ENCODE measurements around the gene SMLR1. TPM values are rescaled to one million over a fixed set of nuclear protein-coding genes. Genes with fewer than 3 reads are reported as not detected.
"Not testable (repeated sequence)": the region's sequence is repeated elsewhere in the genome, so short reads cannot be mapped to it uniquely, and the experiment has no call there.

SMLR1 gene
- total RNA-seq, 1 experiment from 2014 or later, result 0.08 TPM

DNA sequence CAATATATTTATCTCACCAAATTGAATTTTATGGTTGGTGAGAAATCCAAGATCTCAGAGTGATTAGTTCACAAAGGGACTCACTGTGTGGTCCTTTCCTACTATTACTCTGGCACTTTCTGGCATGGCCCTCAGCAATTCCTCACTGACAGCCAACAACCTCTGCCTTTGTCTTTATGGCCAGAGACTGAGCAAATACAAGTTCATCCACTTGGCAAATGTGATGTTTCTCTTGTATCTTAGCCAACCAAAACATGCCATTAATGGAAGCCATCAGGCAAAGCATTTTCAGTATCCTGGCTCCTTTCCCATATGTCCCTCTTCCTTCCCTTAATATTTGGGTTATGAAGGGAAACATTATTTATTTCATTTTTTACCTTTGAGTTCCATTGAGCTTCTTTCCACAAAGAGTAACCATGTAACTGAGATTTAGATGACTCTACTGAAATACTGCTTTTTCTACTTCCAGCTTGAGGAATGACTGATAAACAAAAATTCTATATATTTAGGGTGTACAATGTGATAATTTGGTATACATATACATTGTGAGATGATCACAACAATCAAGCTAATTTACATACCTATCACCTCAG lies 30.8 kb upstream of the SMLR1 start:
- H3K27me3 ChIP-seq (ENCODE audit: control insufficient read depth, insufficient read depth, low read length), result no peaks in the 10 kb centered on the region
- H3K36me3 ChIP-seq (ENCODE audit: control insufficient read depth, insufficient read depth, low read length), result no peaks in the 10 kb centered on the region
- ChIA-PET CTCF (no interaction called here), POLR2A (no interaction called here)
- no peaks in the 10 kb centered on the region for H3K9me3 ChIP-seq (ENCODE audit: control insufficient read depth, insufficient read depth, low read depth, low read length)
- intact Hi-C loops (cut with micrococcal nuclease; ENCODE audit: unreplicated experiment) (no loop called here), in situ Hi-C loops (cut with HindIII; ENCODE audit: low pct_unique_long_range_greater_than_20kb, low sequenced_read_pairs) (no loop called here)
- no TSS peak for BruUV-seq (replicated peaks)
- peak; percentile 76 for ATAC-seq
- no peaks in the 10 kb centered on the region for H3K4me1 ChIP-seq (ENCODE audit: control insufficient read depth, insufficient read depth, low read length)
- no peak overlapping the region for H3K4me3 ChIP-seq (ENCODE audit: low read depth in 2 of 2, low read length in 2 of 2)
- DNase-seq (ENCODE audit: low read depth, low spot score), result no peak
- H3K27ac ChIP-seq (ENCODE audit: low read length), result no peak overlapping the region
- TF ChIP-seq, protein P1, sequence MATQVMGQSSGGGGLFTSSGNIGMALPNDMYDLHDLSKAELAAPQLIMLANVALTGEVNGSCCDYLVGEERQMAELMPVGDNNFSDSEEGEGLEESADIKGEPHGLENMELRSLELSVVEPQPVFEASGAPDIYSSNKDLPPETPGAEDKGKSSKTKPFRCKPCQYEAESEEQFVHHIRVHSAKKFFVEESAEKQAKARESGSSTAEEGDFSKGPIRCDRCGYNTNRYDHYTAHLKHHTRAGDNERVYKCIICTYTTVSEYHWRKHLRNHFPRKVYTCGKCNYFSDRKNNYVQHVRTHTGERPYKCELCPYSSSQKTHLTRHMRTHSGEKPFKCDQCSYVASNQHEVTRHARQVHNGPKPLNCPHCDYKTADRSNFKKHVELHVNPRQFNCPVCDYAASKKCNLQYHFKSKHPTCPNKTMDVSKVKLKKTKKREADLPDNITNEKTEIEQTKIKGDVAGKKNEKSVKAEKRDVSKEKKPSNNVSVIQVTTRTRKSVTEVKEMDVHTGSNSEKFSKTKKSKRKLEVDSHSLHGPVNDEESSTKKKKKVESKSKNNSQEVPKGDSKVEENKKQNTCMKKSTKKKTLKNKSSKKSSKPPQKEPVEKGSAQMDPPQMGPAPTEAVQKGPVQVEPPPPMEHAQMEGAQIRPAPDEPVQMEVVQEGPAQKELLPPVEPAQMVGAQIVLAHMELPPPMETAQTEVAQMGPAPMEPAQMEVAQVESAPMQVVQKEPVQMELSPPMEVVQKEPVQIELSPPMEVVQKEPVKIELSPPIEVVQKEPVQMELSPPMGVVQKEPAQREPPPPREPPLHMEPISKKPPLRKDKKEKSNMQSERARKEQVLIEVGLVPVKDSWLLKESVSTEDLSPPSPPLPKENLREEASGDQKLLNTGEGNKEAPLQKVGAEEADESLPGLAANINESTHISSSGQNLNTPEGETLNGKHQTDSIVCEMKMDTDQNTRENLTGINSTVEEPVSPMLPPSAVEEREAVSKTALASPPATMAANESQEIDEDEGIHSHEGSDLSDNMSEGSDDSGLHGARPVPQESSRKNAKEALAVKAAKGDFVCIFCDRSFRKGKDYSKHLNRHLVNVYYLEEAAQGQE (IDR thresholded peaks at IDR 0.05; ENCODE audit: insufficient read depth in 1 of 2, low read depth in 2 of 2, low read length in 1 of 2), result no peak
- TF ChIP-seq CTCF (IDR thresholded peaks at IDR 0.05) (no peak), SIN3A (IDR thresholded peaks at IDR 0.05; ENCODE audit: borderline replicate concordance, insufficient read depth, low read depth, low read length) (no peak), POLR2AphosphoS5 (IDR thresholded peaks at IDR 0.05; ENCODE audit: low read depth, low read length) (no peak), TCF7L2 (IDR thresholded peaks at IDR 0.05; ENCODE audit: low read depth, low read length) (no peak)

- DNase-seq (ENCODE audit: low read depth, low spot score) (no peak), ATAC-seq (no peak)
- Histone ChIP-seq H3K4me1 (ENCODE audit: control insufficient read depth, insufficient read depth, low read length) (no peaks in the 10 kb centered on the region), H3K27ac (ENCODE audit: low read length) (no peak overlapping the region), H3K36me3 (ENCODE audit: control insufficient read depth, insufficient read depth, low read length) (no peaks in the 10 kb centered on the region), H3K9me3 (ENCODE audit: control insufficient read depth, insufficient read depth, low read depth, low read length) (no peaks in the 10 kb centered on the region), H3K4me3 (ENCODE audit: low read depth in 2 of 2, low read length in 2 of 2) (no peak overlapping the region), H3K27me3 (ENCODE audit: control insufficient read depth, insufficient read depth, low read length) (no peaks in the 10 kb centered on the region)
- TF ChIP-seq CTCF (IDR thresholded peaks at IDR 0.05) (no peak), TCF7L2 (IDR thresholded peaks at IDR 0.05; ENCODE audit: low read depth, low read length) (no peak), POLR2AphosphoS5 (IDR thresholded peaks at IDR 0.05; ENCODE audit: low read depth, low read length) (no peak), SIN3A (IDR thresholded peaks at IDR 0.05; ENCODE audit: borderline replicate concordance, insufficient read depth, low read depth, low read length) (no peak)
- TF ChIP-seq, protein P1 (IDR thresholded peaks at IDR 0.05; ENCODE audit: insufficient read depth in 1 of 2, low read depth in 2 of 2, low read length in 1 of 2), result no peak
- no TSS peak for BruUV-seq (replicated peaks)
- ChIA-PET CTCF (no interaction called here), POLR2A (no interaction called here)
- intact Hi-C loops (cut with micrococcal nuclease; ENCODE audit: unreplicated experiment) (no loop called here), in situ Hi-C loops (cut with HindIII; ENCODE audit: low pct_unique_long_range_greater_than_20kb, low sequenced_read_pairs) (no loop called here)
Observed at GRCh38 chr6:130797061-130797460, 30.1 kb upstream of the SMLR1 start.

DNA sequence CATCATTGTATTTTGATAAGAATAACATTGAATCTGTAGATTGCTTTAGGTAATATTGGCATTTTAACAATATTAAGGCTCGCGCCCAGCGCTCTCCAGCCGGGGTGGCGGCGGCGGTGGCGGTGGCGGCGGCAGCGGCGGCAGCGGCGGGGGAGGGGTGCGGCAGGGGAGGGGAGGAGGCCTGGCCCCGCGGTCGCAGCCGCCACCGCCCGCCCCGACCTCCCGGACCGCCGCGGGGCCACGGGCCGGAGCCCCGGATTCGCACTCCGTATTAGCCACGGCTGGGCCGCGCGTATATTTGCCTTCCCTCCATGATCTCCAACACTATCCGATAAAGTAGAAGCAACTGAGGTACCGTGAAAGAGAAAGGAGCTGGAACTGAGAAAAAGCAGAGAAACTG lies 25.8 kb upstream of the SMLR1 start:
- DNase-seq (ENCODE audit: low read depth, low spot score); H3K27ac ChIP-seq (ENCODE audit: low read length); H3K27me3 ChIP-seq (ENCODE audit: control insufficient read depth, insufficient read depth, low read length); in situ Hi-C loops (cut with HindIII; ENCODE audit: low pct_unique_long_range_greater_than_20kb, low sequenced_read_pairs); H3K4me3 ChIP-seq (ENCODE audit: low read depth in 2 of 2, low read length in 2 of 2); ATAC-seq; H3K4me1 ChIP-seq (ENCODE audit: control insufficient read depth, insufficient read depth, low read length); CTCF ChIA-PET; POLR2A ChIA-PET; H3K36me3 ChIP-seq (ENCODE audit: control insufficient read depth, insufficient read depth, low read length); intact Hi-C loops (cut with micrococcal nuclease; ENCODE audit: unreplicated experiment); H3K9me3 ChIP-seq (ENCODE audit: control insufficient read depth, insufficient read depth, low read depth, low read length); BruUV-seq (replicated peaks): not testable (repeated sequence)

Data from Panc1 (cell line).